HFF-Myc (cell line): ENCODE results near the gene TRPM7.
"Not testable (repeated sequence)": the region's sequence is repeated elsewhere in the genome, so short reads cannot be mapped to it uniquely, and the experiment has no call there.

ENCODE experiments used
- DNase-seq: peaks from one replicate; pipeline ENCODE4 v3.0.0-alpha.2; 2011; ENCODE audit warnings: low read depth; ENCODE audit errors: extremely low read depth
- H3K4me3 ChIP-seq: replicated peaks from 2 replicates; pipeline ENCODE4 v1.5.1; 2011; ENCODE audit warnings: low read depth, mild to moderate bottlenecking, control low read depth, low read length
- TF ChIP-seq, protein P1 (sequence below): IDR thresholded peaks from 2 replicates; pipeline ENCODE4 v1.5.1; 2012; ENCODE audit warnings: mild to moderate bottlenecking, low read depth, low read length, control low read depth; ENCODE audit errors: missing control alignments

TRPM7 gene

DNA sequence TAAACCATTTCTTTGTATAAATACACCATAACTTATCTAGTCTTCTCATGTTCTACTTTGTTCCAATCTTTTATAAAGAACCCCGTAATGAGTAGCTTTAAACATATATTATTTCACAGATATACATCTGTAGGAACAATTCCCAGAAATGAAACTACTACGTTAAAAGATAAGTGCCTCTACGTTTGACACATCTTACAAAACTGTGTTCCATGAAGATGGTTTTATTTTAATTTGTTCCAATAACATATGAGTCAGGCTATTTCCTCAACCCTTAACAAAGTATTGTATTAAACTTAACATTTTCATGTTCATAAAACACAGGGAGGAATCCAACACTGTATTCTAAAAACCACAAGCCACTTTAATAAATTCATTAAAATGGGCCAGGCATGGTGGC lies 52.9 kb downstream of the TRPM7 start:
- DNase-seq: no peak
- no peak overlapping the region for H3K4me3 ChIP-seq
- TF ChIP-seq, protein P1, sequence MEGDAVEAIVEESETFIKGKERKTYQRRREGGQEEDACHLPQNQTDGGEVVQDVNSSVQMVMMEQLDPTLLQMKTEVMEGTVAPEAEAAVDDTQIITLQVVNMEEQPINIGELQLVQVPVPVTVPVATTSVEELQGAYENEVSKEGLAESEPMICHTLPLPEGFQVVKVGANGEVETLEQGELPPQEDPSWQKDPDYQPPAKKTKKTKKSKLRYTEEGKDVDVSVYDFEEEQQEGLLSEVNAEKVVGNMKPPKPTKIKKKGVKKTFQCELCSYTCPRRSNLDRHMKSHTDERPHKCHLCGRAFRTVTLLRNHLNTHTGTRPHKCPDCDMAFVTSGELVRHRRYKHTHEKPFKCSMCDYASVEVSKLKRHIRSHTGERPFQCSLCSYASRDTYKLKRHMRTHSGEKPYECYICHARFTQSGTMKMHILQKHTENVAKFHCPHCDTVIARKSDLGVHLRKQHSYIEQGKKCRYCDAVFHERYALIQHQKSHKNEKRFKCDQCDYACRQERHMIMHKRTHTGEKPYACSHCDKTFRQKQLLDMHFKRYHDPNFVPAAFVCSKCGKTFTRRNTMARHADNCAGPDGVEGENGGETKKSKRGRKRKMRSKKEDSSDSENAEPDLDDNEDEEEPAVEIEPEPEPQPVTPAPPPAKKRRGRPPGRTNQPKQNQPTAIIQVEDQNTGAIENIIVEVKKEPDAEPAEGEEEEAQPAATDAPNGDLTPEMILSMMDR: no peak

DNA sequence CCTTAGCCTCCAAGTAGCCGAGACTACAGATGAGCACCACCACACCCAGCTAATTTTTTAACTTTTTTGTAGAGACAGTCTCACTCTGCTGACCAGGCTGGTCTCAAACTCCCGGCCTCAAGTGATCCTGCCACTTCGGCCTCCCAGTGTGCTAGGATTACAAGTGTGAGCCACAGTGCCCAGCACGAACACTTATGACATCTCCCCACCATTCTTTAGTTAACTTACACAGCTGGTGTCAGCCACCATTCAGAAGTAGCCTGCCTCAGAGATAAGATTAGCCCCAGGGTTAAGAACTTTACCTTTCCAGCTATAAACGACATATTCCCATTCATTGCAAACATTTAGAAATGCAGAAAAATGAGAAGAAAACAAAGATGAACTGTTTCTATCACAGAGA lies 58.2 kb downstream of the TRPM7 start:
- TF ChIP-seq, protein P1: no peak
- no peak overlapping the region for H3K4me3 ChIP-seq
- no peak for DNase-seq

DNA sequence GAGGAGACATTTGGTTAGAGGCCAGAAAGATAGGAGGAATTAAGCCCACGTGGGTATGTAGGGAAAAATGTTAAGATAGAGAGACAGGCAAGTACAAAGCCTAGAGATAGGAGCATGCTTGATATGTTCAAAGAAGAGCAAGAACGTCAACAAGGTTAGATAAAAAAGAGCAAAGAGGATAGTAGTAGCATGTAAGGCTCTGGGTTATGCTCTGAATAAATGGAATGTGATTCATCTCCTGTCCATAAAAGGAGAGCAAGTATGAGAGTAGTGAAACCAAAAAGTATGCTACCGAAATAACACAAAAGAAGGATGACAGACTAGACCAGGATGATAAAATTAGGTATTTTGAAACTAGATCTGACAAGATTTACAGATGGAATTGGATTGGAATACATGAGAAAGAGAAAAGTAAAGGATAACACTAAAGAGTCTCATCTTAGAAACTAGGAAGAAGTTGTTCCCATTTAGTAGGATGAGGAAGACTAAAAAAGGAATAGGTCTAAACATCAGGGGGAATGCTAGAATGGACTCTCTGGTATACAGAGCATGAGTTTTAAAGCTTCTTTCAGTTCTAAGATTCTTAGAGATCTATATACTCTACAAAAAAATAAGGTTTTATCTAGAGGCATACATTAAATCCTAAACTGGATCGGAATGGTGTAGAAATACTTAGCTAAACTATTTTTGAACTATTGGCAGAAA lies 59.1 kb downstream of the TRPM7 start:
- TF ChIP-seq, protein P1: no peak
- H3K4me3 ChIP-seq: no peak overlapping the region
- DNase-seq: no peak

DNA sequence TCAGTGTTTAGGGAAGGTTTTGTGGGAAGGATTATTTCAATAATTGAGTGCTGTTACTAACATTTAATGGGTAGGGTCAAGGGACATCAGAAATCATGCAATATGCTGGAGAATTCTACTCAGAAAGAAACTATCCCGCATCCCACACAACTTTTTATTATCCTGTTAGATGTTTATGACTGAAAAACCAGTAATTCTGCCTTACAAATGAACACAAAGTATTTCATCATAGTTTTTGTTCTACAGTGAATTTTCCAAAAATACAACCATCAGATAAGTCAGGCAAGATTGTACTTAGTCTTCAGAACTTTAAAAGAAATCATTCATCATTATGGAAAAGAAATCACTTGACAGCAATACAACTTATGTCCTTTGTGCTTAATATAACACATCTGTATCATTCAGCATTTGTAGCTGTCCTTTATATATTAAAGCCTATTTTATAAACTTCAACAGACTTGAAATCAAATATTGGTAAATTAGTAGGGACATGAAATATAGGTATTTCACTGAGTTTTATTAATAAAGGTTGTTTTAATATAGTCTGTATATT lies 61.9 kb downstream of the TRPM7 start:
- H3K4me3 ChIP-seq: no peak overlapping the region
- DNase-seq: no peak
- TF ChIP-seq, protein P1: no peak

DNA sequence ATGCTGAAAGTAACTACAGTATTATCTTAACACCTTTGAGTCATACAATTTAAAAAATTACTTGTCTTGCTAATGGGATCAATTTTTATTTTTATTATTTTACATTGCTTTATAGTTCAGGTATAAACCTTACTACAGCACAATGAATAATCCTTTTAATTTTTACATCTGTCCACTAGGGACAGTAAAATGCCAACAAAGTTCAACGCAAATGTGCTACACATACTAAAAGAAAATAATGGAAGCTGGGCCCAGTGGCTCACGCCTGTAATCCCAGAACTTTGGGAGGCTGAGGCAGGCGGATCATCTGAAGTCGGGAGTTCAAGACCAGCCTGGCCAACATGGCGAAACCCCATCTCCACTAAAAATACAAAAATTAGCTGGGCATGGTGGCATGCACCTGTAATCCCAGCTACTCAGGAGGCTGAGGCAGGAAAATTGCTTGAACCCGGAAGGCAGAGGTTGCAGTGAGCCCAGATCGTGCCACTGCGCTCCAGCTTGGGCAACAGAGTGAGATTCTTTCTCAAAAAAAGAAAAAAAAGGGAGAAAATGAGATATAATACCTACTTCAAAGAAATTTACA lies 64.1 kb downstream of the TRPM7 start:
- peak; percentile 2 for DNase-seq
- TF ChIP-seq, protein P1: peak; percentile 29
- H3K4me3 ChIP-seq: not testable (repeated sequence)

- not testable (repeated sequence) for DNase-seq, H3K4me3 ChIP-seq
These were observed 69.6 kb downstream of the TRPM7 start for GRCh38 chr15:50616960-50617359.

DNA sequence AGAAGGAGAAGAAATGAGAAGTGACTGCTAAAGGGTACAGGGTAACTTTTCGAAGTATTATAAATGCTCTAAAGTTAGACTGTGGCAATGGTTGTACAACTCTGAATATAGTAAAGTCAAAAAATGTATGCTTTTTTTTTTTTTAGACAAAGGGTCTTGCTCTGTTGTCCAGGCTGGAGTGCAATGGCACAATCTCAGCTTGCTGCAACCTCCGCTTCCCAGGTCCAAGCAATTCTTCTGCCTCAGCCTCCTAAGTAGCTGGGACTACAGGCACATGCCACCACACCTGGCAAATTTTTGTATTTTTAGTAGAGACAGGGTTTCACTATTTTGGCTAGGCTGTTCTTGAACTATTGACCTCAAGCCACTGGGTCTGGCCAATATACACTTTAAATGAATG lies 70.0 kb downstream of the TRPM7 start:
- not testable (repeated sequence) for DNase-seq, H3K4me3 ChIP-seq

GRCh38 chr15:50613600-50613999 lies 73.0 kb downstream of the TRPM7 start:
- H3K4me3 ChIP-seq: no peak overlapping the region
- TF ChIP-seq, protein P1: no peak
- no peak for DNase-seq
